Gastrocnemius medialis (tissue), 4 donors: Measurements from ENCODE around the gene LHFPL2.

Experiments used
- POLR2A ChIP-seq, 2 donors: fragments of 450-650 bp; IDR thresholded peaks; one replicate each; pipeline ENCODE4 v1.6.1; 2017; ENCODE audit warnings: antibody characterized with exemption in 2 of 2, mild to moderate bottlenecking in 2 of 2, moderate library complexity in 2 of 2
- TF ChIP-seq, protein P1 (sequence below), 5 experiments: fragments of 450-650 bp in 3 of 5; fragments of 200-600 bp in 2 of 5; sonication (generic) in 2 of 5; IDR thresholded peaks in 4 of 5; conservative IDR thresholded peaks in 1 of 5; 1 replicate in 4 of 5; 2 replicates in 1 of 5; pipeline ENCODE4 v1.5.1; 2016 to 2019; ENCODE audit warnings: antibody characterized with exemption in 5 of 5, mild to moderate bottlenecking in 3 of 5, moderate library complexity in 3 of 5

DNA sequence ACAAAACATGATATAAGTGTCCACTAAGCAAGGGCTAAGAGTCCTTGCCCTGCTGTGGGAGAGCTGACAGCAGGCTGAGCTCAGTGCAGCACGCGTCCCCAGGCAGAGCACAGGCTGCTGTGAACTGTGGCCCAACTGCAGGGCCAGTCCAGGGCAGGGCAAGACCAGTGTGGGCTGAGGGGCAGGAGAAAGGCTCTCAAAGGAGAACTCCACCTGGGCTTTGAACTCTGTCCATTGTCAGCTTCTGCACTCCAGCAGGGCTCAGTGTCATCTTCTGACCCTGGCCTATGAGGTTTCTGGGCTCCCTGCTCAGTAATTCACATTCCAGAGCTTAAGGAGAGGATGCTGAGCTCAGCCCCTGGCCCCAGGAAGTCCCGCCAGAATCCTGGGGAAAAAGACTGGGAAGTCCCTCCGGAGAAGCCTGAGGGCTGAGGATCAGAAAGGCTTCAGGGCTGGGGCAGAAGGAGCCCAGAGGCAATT, 37.4 kb downstream of the LHFPL2 start:
- TF ChIP-seq, protein P1, sequence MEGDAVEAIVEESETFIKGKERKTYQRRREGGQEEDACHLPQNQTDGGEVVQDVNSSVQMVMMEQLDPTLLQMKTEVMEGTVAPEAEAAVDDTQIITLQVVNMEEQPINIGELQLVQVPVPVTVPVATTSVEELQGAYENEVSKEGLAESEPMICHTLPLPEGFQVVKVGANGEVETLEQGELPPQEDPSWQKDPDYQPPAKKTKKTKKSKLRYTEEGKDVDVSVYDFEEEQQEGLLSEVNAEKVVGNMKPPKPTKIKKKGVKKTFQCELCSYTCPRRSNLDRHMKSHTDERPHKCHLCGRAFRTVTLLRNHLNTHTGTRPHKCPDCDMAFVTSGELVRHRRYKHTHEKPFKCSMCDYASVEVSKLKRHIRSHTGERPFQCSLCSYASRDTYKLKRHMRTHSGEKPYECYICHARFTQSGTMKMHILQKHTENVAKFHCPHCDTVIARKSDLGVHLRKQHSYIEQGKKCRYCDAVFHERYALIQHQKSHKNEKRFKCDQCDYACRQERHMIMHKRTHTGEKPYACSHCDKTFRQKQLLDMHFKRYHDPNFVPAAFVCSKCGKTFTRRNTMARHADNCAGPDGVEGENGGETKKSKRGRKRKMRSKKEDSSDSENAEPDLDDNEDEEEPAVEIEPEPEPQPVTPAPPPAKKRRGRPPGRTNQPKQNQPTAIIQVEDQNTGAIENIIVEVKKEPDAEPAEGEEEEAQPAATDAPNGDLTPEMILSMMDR (IDR thresholded peaks at IDR 0.05 in 4 of 5, conservative IDR thresholded peaks at IDR 0.05 in 1 of 5): no peak
- TF ChIP-seq POLR2A (IDR thresholded peaks at IDR 0.05): no peak
